Measurements from ENCODE around the gene ZNF217.
"Not testable (repeated sequence)": the region's sequence is repeated elsewhere in the genome, so short reads cannot be mapped to it uniquely, and the experiment has no call there.

Gene ZNF217

DNA sequence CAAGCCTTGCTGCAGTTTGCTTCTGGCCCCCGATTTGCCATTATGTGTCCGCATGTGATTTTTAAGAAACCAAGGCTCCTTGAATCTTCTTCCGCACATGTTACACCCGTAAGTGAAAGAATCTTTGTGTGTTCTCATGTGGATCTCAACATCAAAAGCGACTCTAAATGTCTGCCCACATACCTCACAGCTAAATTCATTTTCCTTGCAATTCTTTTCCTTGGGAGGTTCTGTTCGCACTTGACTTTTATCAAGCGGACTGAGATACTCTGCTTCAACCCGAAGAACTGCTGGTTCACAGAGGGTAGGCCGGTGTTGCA, 11.4 kb downstream of the ZNF217 start:
- DNase-seq: no peak

DNA sequence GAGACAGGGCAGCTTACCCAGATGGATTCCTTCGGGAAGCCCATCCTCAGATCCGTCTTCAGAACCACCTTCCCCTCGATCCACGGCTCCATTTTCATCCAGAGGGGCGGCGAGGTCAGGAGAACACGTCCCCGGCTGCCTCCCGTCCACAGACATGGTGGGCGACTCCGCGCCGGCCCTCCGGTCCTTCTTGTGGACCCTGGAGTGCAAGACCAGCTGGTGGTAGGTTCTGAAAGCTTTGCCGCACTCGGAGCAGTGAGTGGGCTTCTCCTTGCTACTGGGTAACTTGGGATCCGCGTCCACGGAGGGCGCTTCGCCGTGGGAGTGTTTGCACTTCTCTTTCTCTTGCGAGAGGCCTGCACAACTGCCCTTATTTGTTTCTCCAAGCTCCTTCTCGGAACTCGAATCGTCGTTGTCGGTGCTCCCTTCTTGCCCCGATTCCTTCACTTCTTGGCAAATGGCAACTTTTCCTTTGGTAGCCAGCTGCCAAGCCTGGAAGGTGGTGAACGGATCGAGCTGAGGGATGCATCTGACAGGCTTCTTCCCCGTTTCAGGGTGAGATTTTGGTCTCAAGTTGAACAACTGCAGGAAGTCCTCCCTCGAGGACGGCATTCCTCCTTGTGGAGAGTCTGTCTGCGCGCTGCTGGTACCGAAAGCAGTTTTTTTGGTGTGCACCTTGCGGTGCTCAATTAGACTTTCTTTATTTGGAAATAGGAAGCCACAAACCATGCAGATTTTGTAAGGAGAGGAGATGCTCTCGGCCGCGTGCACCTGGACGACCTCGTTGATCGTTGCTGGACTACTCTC, 12.0 kb downstream of the ZNF217 start:
- DNase-seq: no peak

DNA sequence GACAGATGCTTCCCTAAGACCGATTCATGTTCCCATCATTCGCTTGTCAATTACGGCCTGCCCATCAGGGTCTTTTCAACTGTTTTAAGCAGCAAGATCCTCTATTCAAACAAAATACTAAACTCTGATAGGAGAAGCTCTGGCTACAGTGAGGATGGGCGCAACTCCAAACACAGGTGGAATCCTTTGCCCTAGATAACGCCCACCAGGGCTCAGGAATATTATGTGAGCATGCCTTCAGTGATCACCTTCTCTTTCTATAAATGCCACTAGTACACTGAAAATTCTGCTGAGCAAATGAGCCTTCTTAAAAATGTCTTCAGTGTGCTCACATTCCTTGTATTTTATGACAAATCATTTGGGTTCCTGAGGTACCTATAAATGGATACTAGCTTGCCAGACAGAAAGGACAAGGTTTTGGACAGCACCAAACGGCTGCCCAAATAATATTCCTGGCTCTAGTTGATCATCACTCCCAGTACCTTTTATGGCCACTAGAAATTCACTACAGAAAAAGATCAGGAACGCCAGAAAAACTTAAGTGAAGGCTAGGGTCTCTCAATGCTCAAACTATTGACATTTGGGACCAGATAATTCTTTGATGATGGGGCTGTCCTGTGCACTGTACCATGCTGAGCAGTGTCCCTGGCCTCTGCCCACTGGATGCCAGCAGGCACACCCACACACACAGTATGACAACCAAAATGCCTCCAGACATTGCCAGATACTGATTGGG, 13.1 kb downstream of the ZNF217 start:
- no peak for DNase-seq

DNA sequence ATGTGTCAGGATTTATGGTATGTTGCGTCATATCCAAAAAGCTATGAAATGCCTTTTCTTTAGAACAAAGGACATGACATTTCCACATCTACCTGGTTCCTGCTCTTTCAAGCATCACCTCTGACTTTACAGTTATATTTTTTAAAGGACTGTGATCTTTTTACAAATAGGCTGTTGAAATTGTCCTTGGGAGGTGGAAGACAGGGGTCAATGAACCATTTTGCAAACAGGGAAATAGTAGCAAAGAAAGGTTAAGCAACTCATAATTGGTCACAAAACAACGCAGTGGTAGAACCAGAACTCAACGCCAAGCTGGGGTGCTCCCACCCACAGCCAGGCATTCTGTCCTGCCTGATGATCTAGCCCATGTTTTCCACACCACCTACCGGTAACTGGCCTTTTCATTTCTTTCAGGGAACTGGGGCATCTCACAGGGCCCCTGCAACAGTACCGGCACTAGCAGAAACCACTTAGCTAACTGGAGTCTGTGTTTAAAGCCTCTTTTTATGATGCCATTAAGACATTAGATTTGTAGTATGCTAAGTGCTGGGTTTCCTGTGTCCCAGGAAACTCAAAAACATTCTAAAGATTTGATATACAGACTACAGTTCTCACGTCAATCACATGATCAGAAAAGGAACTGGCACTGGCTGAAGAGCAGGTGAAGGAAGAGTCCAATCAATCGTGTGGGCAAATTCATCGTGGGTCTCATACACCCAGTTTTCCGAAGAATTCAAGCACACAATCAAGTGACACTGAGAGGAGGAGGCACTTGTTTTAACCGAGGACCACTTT, 13.9 kb downstream of the ZNF217 start:
- DNase-seq: no peak

DNA sequence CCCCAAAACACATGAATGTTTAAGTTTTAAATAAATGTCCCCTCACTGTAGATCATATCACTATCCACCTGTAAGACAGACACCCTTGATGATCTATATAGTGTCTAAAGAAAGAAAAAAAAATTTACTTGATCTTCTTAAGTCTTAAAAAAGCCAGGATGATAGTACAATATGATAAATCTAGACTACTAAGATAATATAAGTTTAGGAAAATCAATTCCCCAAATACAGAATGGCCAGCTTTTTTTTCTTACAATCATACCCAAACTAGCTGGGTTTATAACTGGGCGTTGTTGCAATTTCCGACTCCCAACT, 14.4 kb downstream of the ZNF217 start:
- DNase-seq: no peak

DNA sequence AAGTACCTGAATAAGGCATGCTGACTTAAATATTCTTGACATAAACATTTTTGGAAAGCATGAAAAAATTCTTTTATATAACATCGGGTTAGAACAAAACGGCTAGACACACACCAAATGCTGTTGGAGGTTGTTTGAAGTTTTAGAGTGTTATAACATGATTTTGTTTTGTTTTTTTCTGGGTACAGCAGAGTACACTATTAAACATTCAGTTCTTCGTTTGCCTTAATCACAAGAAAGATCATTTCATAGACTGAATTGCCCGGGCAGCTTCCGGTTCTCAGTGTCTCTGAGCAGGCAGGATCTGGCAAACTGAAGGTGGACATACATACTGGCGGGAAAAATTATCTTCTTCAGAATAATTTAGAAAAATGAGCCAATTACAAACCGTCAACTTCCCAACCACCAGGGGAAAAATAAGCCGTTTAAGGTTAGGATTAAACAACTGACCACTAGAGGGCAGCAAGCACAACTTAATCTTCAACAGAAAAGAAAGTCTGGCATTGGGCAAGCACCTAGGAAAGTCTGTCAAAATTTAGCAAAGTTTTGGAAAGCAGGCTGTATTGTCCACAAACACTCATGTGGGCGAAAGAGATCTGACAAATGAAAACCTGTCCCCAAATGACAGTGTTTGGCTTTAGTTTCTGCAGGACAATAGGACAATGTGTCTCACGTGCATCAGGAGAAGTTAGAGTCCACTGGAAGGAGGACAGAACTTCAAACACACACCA, 15.0 kb downstream of the ZNF217 start:
- DNase-seq: no peak

DNA sequence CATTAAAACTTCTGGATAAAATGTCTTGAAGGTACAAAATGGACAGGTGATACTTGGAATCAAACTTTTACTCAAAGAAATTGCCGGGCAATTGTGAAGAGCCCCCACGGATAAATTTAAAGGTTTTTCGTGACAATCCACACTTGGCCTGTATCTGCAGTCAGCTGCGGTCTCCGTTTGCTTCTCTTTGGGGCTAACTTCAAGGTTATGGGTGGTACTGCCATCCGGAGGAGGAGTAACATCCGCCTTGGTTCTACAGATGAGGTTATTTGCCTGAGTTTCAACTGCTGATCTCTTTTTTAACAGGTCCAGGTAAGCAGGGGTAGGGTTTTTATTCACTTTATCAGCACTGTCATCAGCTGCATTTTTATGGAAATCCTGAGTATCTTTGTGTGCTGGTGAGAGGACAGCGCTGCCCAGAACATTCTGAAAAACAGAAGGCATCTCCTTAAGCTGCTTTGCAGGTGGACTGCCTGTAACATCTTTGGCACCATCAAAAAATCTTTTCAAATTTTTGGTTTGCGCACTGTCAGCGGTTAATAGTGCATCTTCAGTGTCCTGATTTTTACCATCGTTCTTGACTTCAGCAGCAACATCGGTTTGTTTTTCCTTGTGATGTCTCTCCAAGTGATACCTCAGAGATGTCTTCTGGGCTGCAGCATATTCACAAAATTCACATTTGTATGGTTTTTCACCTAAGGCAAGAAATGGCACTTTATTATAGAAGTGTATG, 16.9 kb downstream of the ZNF217 start:
- no peak for DNase-seq

DNA sequence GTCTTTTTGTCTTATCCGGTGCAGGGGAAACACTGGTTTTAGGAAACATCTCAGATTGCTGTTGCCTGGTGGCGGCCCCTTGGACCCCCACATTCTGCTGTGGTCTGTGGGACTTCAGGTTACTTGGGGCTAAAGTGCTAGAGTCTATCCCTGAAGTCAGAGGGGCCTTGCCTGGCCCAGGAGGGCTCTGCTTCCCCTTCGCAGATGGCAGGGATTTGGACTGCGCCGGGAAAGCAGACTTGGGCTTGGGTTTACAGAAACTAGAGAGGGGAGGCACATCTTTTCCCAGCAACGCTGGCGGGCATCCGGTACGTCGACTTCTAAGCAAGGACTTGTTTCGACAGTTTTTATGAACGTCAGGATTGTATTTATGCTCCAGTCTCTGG, 17.5 kb downstream of the ZNF217 start:
- DNase-seq: no peak

DNA sequence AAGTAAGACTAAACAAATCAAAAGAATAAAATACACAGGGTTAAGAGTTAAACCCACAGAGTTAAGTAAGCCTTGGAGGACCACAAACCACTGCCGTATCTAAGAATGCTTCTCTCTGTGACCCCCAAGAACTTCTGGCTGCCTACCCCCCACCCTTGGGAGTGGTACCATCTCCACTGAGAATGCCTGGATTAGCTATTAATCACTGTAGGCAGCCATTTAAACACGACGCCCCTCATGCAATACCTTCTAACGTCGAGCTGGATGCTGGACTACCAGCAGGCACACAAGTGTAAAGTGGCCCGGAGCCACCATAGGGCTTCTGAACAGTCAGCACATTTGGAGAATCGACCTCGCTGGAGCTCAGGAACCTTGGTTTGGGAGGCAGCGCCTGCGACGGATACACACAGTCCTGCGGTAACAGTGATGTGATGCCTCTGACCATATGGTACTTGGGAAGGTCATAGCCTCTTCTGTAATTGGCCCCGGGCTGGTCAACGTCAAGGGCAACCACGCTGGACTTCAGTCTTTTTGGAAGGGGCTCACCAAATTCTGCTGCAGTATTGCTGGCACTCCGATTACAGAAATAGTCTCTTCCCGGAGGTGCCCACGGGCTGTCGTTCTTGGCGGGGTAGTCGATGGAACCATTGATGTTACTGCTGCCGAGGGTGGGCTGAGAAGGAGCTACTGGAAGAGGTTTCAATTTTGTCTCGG, 18.0 kb downstream of the ZNF217 start:
- DNase-seq: no peak

DNA sequence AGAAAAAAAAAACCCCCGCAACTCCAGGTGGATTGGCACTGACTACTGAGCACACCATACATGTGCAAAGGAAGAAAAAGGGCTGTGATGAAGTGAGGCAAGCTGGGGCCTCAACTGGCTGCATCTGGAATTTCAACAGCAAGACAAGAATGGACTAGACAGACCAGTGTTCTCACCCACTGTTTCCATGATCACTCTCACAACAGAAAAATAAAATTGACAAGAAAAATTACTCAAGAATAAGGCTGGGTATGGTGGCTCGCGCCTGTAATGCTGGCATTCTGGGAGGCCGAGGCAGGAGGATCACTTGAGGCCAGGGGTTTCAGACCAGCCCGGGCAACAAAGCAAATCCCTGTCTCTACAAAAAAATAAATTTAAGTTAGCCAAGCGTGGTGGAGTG, 18.8 kb downstream of the ZNF217 start:
- no peak for DNase-seq

DNA sequence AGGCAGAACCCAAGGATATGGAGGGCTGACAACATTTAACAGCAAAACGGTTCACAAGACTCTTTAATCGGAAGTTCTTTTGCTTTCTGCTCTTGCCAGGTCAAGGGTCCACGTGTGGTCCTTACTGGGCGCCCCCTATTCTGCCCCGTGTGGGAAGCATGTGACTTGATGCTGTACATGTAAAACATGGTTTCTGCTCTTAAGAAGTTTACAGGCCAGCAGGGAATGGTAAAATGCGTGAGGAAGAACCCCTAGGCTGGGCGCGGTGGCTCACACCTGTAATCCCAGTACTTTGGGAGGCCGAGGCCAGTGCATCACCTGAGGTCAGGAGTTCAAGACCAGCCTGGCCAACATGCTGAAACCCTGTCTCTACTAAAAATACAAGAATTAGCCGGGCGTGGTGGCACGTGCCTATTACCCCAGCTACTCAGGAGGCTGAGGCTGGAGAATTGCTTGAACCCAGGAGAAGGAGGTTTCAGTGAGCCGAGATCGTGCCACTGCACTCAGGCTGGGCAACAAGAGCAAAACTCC, 19.3 kb downstream of the ZNF217 start:
- no peak for DNase-seq

DNA sequence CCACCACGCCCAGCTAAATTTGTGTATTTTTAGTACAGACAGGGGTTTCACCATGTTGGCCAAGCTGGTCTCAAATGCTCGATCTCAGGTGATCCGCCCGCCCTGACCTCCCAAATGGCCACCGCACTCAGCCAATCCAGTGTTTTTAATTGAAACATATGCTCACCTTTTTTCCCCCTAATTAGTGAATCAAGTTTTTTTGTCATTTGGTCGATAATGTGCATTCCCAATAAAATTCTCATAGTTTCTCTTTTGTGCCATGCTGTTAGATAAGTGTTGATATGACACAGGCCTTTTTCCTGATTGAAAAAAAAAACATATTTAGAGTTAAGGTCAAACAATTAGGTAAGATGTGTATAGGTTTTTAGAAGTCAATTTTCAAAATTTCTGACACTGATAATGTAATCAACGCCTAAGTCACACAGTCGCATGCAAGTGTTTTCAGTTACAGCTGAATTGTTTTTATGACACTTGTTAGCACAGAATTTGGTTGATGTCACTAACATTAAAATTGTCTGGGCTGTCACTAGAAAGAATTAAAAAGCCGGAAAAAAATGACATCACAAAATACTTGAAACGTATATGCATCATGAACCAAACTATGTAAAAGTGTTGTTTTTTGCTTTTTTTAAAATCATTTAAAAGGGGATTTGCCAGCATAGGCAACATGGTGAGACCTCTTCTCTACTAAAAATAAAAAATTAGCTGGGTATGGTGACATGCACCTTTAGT, 21.9 kb downstream of the ZNF217 start:
- DNase-seq: no peak

DNA sequence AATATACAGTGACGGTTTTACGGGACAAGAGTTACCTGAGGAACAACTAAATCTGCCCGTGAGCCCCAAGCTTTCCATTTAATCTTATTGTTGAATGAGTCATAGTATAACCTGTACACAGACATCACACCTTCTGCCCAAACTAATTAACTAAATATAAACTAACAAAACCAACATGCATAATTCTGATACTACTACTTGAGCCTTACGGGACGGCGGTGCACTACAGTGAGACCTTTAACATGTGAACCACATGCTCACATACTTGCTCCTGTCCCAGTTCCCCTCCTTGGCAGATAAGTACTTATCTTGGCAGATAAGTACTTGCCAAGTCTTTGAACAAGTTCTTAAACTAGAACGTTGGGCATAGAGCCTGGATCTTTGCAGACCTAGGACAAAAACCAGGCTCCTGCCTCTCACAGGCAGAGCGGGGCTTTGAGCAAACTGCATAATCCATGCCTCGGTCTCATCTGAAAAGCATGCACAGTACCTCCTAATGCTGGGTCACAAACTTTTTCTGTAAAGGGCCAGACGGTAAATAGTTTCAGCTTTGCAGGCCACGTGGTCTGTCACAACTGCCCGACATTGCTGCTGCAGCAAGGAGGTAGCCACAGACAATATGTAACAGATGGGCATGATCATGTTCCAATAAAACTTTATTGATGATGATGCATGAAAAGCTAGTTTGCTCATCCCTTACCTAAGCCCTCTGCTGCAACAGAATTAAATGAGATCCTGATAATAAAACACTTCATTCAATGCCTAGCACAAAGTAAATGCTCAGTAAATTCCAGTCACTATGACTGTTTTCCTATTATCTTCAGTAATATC, 23.0 kb downstream of the ZNF217 start:
- DNase-seq: no peak

DNA sequence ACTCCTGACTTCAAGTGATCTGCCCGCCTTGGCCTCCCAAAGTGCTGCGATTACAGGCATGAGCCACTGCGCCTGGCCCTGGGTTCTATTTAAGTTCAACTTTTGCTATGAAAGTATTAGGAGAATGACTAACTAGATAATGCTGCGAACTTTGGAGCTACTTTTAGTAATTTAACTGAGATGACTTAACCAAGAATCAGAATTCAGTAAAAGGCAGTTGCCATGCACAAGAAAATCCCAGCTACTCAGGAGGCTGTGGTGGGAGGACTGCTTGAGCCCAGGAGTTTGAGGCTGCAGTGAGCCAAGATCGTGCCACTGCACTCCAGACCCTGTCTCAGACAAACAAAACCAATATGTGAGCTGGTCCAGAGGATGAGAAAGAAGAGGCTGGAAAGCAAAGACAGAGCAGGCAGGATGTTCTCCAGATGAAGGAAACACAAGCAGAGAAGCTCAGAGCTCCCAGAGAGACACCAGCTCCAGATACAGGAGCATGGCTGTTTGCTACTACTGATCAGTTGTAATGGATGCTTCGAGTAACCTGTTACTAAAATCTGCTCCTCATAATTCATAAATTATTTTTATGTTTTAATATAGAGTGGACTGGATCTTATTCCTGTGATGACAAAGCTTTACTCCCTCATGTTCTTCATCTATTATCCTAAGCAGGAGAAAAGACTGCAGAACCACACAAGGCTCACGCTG, 23.9 kb downstream of the ZNF217 start:
- DNase-seq: no peak

DNA sequence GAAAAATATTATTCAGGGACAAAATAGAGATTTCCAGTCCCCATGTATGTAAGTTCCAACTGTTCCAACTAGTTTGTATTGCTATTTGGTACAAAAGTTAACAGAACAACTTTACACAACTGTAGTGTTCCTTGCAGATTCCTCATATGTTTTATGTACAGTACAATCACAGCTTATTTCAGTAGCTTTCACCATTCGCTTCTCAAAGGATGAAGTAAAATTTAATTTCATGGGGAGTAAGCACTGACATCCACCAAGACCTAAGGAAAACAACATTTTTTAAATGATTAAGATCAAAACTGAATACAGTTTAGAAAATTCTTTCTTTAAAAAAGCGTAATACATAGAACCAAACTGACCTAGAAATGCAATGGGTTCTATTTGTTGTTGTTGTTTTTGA, 24.6 kb downstream of the ZNF217 start:
- DNase-seq: no peak

DNA sequence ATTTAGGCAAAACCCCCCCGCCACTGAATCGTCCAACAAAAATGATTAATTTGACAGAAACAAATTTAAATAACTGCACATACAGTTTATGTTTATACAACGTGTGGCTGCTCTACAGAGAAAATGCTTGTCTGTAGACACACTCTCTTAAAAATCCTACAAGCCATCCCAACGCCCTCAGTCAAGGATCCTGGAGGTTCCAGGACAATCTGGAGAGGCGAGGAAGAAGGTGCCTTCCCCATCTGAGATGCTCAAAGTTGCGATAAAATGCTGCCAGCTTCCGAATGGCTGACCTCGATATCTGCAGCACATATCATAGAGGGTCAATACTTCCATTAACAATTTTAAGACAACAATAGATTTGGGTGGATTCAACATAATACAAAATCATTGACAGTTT, 25.3 kb downstream of the ZNF217 start:
- no peak for DNase-seq

DNA sequence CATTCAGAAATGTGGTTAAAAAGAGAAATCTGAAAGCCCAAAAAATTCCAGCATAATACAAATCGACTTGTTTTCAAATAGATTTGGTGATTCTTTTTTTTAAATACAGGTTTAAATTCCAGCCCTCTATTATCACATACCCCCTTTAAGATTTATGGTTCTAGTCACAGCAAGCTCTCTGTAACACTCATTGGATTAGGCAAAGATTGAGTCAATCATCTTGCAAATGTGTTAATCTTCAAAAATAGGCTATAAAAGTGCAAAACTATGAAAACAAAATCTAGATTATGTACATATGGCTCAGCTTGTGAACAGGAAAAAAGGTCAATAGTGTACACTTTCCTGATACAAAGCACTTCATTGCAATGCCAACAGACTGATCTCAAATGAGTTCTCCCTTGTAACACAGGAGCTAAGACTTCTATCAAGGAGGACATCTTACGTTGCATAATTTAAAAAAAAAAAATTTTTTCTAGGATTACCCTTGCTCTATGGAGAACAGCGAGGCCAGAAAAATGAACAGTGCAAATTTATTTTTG, 26.2 kb downstream of the ZNF217 start:
- DNase-seq: no peak

DNA sequence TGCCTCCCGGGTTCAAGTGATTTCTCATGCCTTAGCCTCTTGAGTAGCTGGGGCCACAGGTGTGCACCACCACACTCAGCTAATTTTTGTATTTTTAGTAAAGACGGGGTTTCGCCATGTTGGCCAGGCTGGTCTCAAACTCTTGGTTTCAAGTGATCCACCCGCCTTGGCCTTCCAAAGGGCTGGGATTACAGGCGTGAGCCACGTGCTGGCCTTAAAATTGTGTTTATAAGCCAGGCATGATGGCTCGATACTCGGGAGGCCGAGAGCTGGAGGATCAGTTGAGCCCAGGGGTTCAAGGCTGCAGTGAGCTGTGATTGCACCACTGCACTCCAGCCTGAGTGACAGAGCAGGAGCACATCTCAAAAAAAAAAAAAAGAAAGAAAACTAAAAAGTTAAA, 27.0 kb downstream of the ZNF217 start:
- DNase-seq: not testable (repeated sequence)

DNA sequence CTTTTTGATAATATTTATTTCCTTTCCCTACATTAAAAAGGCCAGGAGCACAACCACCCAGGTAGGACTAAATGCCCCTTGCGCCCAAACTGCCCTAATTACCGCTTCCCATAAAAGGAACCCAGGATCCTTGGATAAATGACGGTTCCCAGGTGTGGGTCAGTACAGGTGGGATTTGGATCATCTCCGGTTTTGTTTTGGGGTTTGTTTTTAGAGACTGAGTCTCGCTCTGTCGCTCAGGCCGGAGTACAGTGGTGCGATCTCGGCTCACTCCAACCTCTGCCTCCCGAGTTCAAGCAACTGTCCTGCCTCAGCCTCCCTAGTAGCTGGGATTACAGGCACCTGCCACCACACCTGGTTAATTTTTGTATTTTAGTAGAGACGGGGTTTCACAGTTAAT, 28.4 kb downstream of the ZNF217 start:
- DNase-seq: no peak
